Loucy (cell line): Measurements from ENCODE around the gene SIRT6.

Experiments used
- H2AFZ ChIP-seq: fragments of 200-600 bp; sonication (generic); 2 replicates; pipeline ENCODE4 v1.6.0; 2016; ENCODE audit warnings: antibody characterized with exemption, mild to moderate bottlenecking, low read length, moderate library complexity
- H3F3A ChIP-seq: fragments of 200-600 bp; 2 replicates; pipeline ENCODE4 v1.6.0; 2016; ENCODE audit warnings: antibody characterized with exemption, low read depth, mild to moderate bottlenecking
- H3K27me3 ChIP-seq: fragments of 200-600 bp; sonication (generic); 2 replicates; pipeline ENCODE4 v1.6.1; 2014; ENCODE audit warnings: low read length, mild to moderate bottlenecking; ENCODE audit not compliant: insufficient read depth, poor library complexity, severe bottlenecking
- H3K36me3 ChIP-seq: fragments of 200-600 bp; sonication (generic); 2 replicates; pipeline ENCODE4 v1.6.1; 2016; ENCODE audit warnings: low read length; ENCODE audit not compliant: insufficient read depth
- H3K4me1 ChIP-seq: fragments of 200-600 bp; sonication (generic); 2 replicates; pipeline ENCODE4 v1.5.1; 2014; ENCODE audit warnings: low read length, mild to moderate bottlenecking; ENCODE audit not compliant: insufficient read depth, poor library complexity, severe bottlenecking
- H3K4me2 ChIP-seq: fragments of 200-600 bp; sonication (generic); 2 replicates; pipeline ENCODE4 v1.6.0; 2014; ENCODE audit warnings: antibody characterized with exemption, low read length, low read depth, mild to moderate bottlenecking; ENCODE audit not compliant: poor library complexity, severe bottlenecking
- H3K4me3 ChIP-seq: fragments of 200-600 bp; sonication (generic); 2 replicates; pipeline ENCODE4 v1.5.1; 2014; ENCODE audit warnings: low read length, mild to moderate bottlenecking, mixed read lengths; ENCODE audit not compliant: poor library complexity, severe bottlenecking
- H3K79me2 ChIP-seq: fragments of 200-600 bp; sonication (generic); 2 replicates; pipeline ENCODE4 v1.6.1; 2014; ENCODE audit warnings: low read length; ENCODE audit not compliant: insufficient read depth
- H3K9ac ChIP-seq: fragments of 200-600 bp; sonication (generic); 2 replicates; pipeline ENCODE4 v1.6.0; 2014; ENCODE audit warnings: mild to moderate bottlenecking, low read depth, low read length, moderate library complexity; ENCODE audit not compliant: poor library complexity, severe bottlenecking
- H3K9me2 ChIP-seq: fragments of 200-600 bp; sonication (generic); replicated peaks from 2 replicates; pipeline ENCODE4 v1.6.1; 2016; ENCODE audit warnings: low read depth, low read length, mixed read lengths
- H3K9me3 ChIP-seq: fragments of 200-600 bp; sonication (generic); 2 replicates; pipeline ENCODE4 v1.6.1; 2014; ENCODE audit warnings: mild to moderate bottlenecking, antibody characterized with exemption, low read length, low read depth; ENCODE audit not compliant: insufficient read depth
- H4K20me1 ChIP-seq: fragments of 200-600 bp; sonication (generic); 2 replicates; pipeline ENCODE4 v1.6.0; 2014; ENCODE audit warnings: antibody characterized with exemption, low read length, mild to moderate bottlenecking; ENCODE audit not compliant: insufficient read depth, poor library complexity, severe bottlenecking
- CTCF ChIP-seq: fragments of 200-600 bp; sonication (generic); conservative IDR thresholded peaks from 2 replicates; pipeline ENCODE4 v1.5.1; 2014; ENCODE audit warnings: mild to moderate bottlenecking, antibody characterized with exemption, low read length
- EZH2phosphoT487 ChIP-seq: fragments of 200-600 bp; IDR thresholded peaks from 2 replicates; pipeline ENCODE4 v1.6.1; 2018; ENCODE audit warnings: antibody characterized with exemption, mild to moderate bottlenecking, moderate library complexity, borderline replicate concordance

Gene SIRT6

GRCh38 chr19:4175669-4175931 lies 6.8 kb downstream of the SIRT6 start:
- no peak overlapping the region for H3K4me2 ChIP-seq
- no peaks in the 10 kb centered on the region for H3K27me3 ChIP-seq
- H3K9me3 ChIP-seq: no peaks in the 10 kb centered on the region
- no peaks in the 10 kb centered on the region for H3K9me2 ChIP-seq
- H3K79me2 ChIP-seq: peaks cover 1% of the 10 kb centered on the region; the same call in 1 of the 2 replicates
- H3K4me3 ChIP-seq: no peak overlapping the region
- H3K36me3 ChIP-seq: no peaks in the 10 kb centered on the region
- no peak overlapping the region for H2AFZ ChIP-seq
- no peak overlapping the region for H3K9ac ChIP-seq
- no peaks in the 10 kb centered on the region for H4K20me1 ChIP-seq
- H3K4me1 ChIP-seq: no peaks in the 10 kb centered on the region
- TF ChIP-seq CTCF: no peak
- TF ChIP-seq EZH2phosphoT487: no peak
- H3F3A ChIP-seq: no peaks in the 10 kb centered on the region

DNA sequence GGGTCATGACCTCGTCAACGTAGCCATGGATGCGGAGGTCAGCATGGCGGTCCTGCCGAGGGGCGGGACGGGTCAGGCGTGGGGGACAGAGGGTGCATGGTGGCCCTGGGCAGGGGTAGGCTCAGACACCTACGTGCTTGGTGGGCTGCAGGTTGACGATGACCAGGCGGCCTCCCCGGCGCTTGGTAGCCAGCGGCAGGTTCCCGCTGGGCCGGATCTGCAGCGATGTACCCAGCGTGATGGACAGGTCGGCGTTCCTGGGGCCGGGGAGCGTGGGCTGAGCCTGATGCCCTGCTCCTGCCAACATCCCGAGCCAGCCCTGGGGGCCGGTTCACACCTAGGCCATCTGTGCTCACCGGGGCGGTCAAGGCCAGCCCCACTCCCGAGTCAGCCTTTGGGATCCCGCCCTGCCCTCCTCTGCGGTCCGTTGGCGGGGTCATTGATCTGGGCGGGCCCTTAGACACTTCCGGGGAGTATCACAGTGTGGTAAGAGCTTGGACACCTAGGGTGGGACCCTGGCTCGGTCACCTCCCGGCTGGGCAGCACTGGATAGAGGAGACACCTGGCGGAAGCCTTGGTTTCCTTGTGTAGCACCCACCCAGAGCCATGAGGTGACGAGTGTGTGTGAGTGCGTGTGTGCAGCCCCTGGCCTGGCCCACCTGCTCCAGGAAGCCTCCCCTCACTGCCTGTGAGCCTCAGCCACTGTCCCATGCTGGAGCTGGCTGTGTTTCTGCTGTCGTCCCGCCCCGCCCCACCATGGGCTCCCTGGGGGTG lies 7.3 kb downstream of the SIRT6 start:
- H3K9me3 ChIP-seq: no peaks in the 10 kb centered on the region
- H3K4me1 ChIP-seq: no peaks in the 10 kb centered on the region
- H2AFZ ChIP-seq: no peak overlapping the region
- H3K36me3 ChIP-seq: peaks cover under 1% of the 10 kb centered on the region; the same call in 1 of the 2 replicates
- H3K4me3 ChIP-seq: no peak overlapping the region
- TF ChIP-seq EZH2phosphoT487 (no peak), CTCF (no peak)
- no peaks in the 10 kb centered on the region for H4K20me1 ChIP-seq
- H3K79me2 ChIP-seq: no peaks in the 10 kb centered on the region
- no peak overlapping the region for H3K4me2 ChIP-seq
- no peaks in the 10 kb centered on the region for H3F3A ChIP-seq
- no peak overlapping the region for H3K9ac ChIP-seq
- no peaks in the 10 kb centered on the region for H3K27me3 ChIP-seq
- H3K9me2 ChIP-seq: no peaks in the 10 kb centered on the region

- no peak for TF ChIP-seq EZH2phosphoT487
- no peak for TF ChIP-seq CTCF
- no peak overlapping the region for H2AFZ ChIP-seq
Measured at GRCh38 chr19:4174213-4174894, 8.0 kb downstream of the SIRT6 start.

More at GRCh38 chr19:4174213-4174894, 8.0 kb downstream of the SIRT6 start:
- Histone ChIP-seq H3K9ac (no peak overlapping the region), H3K79me2 (no peaks in the 10 kb centered on the region), H3F3A (no peaks in the 10 kb centered on the region), H3K4me1 (no peaks in the 10 kb centered on the region), H3K27me3 (no peaks in the 10 kb centered on the region), H3K36me3 (peaks cover 4% of the 10 kb centered on the region; the same call in 1 of the 2 replicates), H3K9me2 (no peaks in the 10 kb centered on the region), H3K9me3 (no peaks in the 10 kb centered on the region), H4K20me1 (no peaks in the 10 kb centered on the region), H3K4me2 (no peak overlapping the region), H3K4me3 (no peak overlapping the region)
